Activated naive CD4-positive, alpha-beta T cell treated with anti-CD3 and anti-CD28 coated beads, Interleukin-2, amount 50 U/mL, for 16 hours (primary cell): Measurements from ENCODE around the gene PIP4K2B.

ENCODE experiments used
- DNase-seq: peaks from one replicate; pipeline ENCODE4 v3.0.0-alpha.2; 2020

Gene PIP4K2B

GRCh38 chr17:38743556-38744171 is 55.7 kb downstream of the PIP4K2B start:
- DNase-seq = no peak

GRCh38 chr17:38742411-38743308 is 56.7 kb downstream of the PIP4K2B start:
- DNase-seq = no peak

- no peak for DNase-seq
Observed at GRCh38 chr17:38741921-38742410, 57.4 kb downstream of the PIP4K2B start.

- no peak for DNase-seq
Observed at GRCh38 chr17:38741461-38741860, 57.9 kb downstream of the PIP4K2B start.

GRCh38 chr17:38740806-38741205 is 58.5 kb downstream of the PIP4K2B start:
- no peak for DNase-seq

GRCh38 chr17:38740044-38740443 is 59.3 kb downstream of the PIP4K2B start:
- no peak for DNase-seq

- DNase-seq = no peak
Observed at GRCh38 chr17:38739305-38739704, 60.1 kb downstream of the PIP4K2B start.

- no peak for DNase-seq
Observed at GRCh38 chr17:38738686-38739085, 60.7 kb downstream of the PIP4K2B start.

GRCh38 chr17:38738007-38738662 is 61.2 kb downstream of the PIP4K2B start:
- DNase-seq = no peak

- DNase-seq = peak; percentile 73
Observed at GRCh38 chr17:38735161-38735997, 64.0 kb downstream of the PIP4K2B start.

GRCh38 chr17:38733982-38734973 is 65.1 kb downstream of the PIP4K2B start:
- DNase-seq = peak; percentile 39

- DNase-seq = no peak
Observed at GRCh38 chr17:38733282-38733981, 65.9 kb downstream of the PIP4K2B start.

GRCh38 chr17:38732376-38733281 is 66.7 kb downstream of the PIP4K2B start:
- DNase-seq = no peak

- no peak for DNase-seq
Observed at GRCh38 chr17:38731526-38732294, 67.6 kb downstream of the PIP4K2B start.

GRCh38 chr17:38730526-38731379 is 68.6 kb downstream of the PIP4K2B start:
- DNase-seq = peak; percentile 24

- peak; percentile 84 for DNase-seq
Observed at GRCh38 chr17:38729886-38730525, 69.3 kb downstream of the PIP4K2B start, which contains the start of gene CISD3. CISD3 (plus strand) TSS chr17:38730341; CDS start chr17:38730359, 18 bp downstream.

- no peak for DNase-seq
Observed at GRCh38 chr17:38729368-38729885, 69.9 kb downstream of the PIP4K2B start.
